ENCODE data around the gene CNNM3. TPM values are rescaled to one million over a fixed set of nuclear protein-coding genes. Genes with fewer than 3 reads are reported as not detected.

CNNM3 gene
- total RNA-seq, 1 experiment from 2014 or later: 34.0 TPM

DNA sequence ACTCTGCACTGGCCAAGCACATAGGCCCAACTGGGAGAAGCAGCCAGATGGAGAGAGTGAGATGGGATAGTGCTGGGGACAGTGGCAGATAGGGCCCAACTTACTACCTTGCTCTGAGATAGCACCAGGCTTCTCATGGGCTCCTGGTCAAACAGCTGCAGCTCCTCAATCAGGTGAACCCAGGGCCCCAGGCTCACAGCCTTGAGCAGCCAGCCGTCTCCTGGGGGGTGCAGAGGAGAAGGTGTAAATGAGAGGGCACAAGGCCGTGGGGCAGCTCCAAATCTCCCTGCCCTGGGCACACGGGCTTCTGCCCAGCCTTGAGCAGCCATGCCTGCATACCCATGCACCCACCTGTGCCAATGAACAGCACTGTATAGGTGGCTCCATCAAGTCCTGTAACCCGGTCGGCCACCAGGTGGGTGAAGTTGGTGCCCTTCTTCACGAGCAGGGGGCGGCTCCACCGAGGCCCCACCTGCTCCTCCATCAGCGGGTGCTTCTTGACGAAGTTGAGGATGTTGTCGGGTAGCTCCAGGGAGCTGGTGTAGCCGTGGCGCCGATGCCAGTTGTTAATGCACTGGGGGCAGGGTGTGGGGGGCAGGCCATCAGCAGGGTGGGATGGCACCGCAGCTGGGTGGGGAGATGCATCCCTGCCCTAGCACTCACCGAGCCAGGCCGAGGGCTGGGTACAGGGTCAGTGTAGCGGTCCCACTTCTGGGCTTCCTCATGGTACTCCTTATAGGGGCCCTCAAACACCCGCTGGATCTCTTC is 47.7 kb downstream of the CNNM3 start:
- Histone ChIP-seq H3K27ac (ENCODE audit: low read length) (no peak overlapping the region), H3K9me3 (ENCODE audit: control insufficient read depth, insufficient read depth, low read depth, low read length) (no peaks in the 10 kb centered on the region), H3K36me3 (ENCODE audit: control insufficient read depth, insufficient read depth, low read length) (peaks cover 11% of the 10 kb centered on the region; the same call in 1 of the 2 replicates), H3K4me3 (ENCODE audit: low read depth in 2 of 2, low read length in 2 of 2) (no peak overlapping the region), H3K4me1 (ENCODE audit: control insufficient read depth, insufficient read depth, low read length) (peaks cover 14% of the 10 kb centered on the region), H3K27me3 (ENCODE audit: control insufficient read depth, insufficient read depth, low read length) (no peaks in the 10 kb centered on the region)
- intact Hi-C loops (cut with micrococcal nuclease; ENCODE audit: unreplicated experiment) (no loop called here), in situ Hi-C loops (cut with HindIII; ENCODE audit: low pct_unique_long_range_greater_than_20kb, low sequenced_read_pairs) (no loop called here)
- no TSS peak for BruUV-seq (replicated peaks)
- ChIA-PET CTCF (no interaction called here), POLR2A (no interaction called here)
- TF ChIP-seq, protein P1, sequence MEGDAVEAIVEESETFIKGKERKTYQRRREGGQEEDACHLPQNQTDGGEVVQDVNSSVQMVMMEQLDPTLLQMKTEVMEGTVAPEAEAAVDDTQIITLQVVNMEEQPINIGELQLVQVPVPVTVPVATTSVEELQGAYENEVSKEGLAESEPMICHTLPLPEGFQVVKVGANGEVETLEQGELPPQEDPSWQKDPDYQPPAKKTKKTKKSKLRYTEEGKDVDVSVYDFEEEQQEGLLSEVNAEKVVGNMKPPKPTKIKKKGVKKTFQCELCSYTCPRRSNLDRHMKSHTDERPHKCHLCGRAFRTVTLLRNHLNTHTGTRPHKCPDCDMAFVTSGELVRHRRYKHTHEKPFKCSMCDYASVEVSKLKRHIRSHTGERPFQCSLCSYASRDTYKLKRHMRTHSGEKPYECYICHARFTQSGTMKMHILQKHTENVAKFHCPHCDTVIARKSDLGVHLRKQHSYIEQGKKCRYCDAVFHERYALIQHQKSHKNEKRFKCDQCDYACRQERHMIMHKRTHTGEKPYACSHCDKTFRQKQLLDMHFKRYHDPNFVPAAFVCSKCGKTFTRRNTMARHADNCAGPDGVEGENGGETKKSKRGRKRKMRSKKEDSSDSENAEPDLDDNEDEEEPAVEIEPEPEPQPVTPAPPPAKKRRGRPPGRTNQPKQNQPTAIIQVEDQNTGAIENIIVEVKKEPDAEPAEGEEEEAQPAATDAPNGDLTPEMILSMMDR (IDR thresholded peaks at IDR 0.05): no peak
- TF ChIP-seq SIN3A (IDR thresholded peaks at IDR 0.05; ENCODE audit: borderline replicate concordance, insufficient read depth, low read depth, low read length): no peak
- TF ChIP-seq, protein P2, sequence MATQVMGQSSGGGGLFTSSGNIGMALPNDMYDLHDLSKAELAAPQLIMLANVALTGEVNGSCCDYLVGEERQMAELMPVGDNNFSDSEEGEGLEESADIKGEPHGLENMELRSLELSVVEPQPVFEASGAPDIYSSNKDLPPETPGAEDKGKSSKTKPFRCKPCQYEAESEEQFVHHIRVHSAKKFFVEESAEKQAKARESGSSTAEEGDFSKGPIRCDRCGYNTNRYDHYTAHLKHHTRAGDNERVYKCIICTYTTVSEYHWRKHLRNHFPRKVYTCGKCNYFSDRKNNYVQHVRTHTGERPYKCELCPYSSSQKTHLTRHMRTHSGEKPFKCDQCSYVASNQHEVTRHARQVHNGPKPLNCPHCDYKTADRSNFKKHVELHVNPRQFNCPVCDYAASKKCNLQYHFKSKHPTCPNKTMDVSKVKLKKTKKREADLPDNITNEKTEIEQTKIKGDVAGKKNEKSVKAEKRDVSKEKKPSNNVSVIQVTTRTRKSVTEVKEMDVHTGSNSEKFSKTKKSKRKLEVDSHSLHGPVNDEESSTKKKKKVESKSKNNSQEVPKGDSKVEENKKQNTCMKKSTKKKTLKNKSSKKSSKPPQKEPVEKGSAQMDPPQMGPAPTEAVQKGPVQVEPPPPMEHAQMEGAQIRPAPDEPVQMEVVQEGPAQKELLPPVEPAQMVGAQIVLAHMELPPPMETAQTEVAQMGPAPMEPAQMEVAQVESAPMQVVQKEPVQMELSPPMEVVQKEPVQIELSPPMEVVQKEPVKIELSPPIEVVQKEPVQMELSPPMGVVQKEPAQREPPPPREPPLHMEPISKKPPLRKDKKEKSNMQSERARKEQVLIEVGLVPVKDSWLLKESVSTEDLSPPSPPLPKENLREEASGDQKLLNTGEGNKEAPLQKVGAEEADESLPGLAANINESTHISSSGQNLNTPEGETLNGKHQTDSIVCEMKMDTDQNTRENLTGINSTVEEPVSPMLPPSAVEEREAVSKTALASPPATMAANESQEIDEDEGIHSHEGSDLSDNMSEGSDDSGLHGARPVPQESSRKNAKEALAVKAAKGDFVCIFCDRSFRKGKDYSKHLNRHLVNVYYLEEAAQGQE (IDR thresholded peaks at IDR 0.05; ENCODE audit: insufficient read depth in 1 of 2, low read depth in 2 of 2, low read length in 1 of 2): no peak
- no peak for TF ChIP-seq POLR2AphosphoS5 (IDR thresholded peaks at IDR 0.05; ENCODE audit: low read depth, low read length)
- no peak for TF ChIP-seq TCF7L2 (IDR thresholded peaks at IDR 0.05; ENCODE audit: low read depth, low read length)
- ATAC-seq (no peak), DNase-seq (ENCODE audit: low read depth, low spot score) (no peak)

DNA sequence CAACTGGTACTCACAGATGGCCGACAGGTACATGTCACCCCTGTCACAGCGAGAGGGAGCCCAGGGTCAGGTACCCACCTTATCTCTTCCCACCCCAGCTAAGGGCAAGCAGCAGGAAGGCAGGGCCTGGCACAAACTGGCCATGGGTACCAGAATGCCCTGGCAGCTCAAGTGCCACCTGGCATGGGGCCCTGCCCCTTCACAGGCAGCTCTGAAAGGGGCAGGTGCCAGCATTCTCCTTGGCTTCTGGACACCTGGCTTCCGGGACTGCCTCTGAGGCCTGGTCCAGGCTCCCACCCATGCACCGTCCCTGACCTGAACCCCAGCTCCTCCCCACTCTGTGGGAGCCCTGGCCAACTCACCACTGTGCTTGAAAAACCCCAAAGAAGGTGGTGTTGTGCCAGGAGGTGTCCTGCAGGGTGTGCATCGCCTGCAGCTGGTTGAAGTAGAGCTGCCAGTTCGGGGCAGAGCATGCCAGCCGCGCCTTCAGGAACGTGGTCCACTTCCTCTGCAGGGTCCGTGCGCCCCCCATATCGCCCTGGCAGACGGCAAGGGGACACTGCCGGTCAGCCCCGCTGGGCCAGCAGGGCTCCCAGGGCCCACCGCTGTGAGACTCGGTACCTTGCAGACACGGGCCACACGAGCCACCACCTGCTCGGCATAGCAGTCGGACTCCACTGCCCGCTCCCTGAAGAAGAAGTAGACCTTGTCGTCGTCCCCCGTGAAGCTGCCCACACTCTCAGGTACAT is 48.4 kb downstream of the CNNM3 start:
- Histone ChIP-seq H3K27me3 (ENCODE audit: control insufficient read depth, insufficient read depth, low read length) (no peaks in the 10 kb centered on the region), H3K9me3 (ENCODE audit: control insufficient read depth, insufficient read depth, low read depth, low read length) (no peaks in the 10 kb centered on the region), H3K36me3 (ENCODE audit: control insufficient read depth, insufficient read depth, low read length) (peaks cover 11% of the 10 kb centered on the region; the same call in 1 of the 2 replicates), H3K4me1 (ENCODE audit: control insufficient read depth, insufficient read depth, low read length) (peaks cover 7% of the 10 kb centered on the region), H3K27ac (ENCODE audit: low read length) (no peak overlapping the region), H3K4me3 (ENCODE audit: low read depth in 2 of 2, low read length in 2 of 2) (no peak overlapping the region)
- in situ Hi-C loops (cut with HindIII; ENCODE audit: low pct_unique_long_range_greater_than_20kb, low sequenced_read_pairs) (no loop called here), intact Hi-C loops (cut with micrococcal nuclease; ENCODE audit: unreplicated experiment) (no loop called here)
- DNase-seq (ENCODE audit: low read depth, low spot score) (no peak), ATAC-seq (no peak)
- ChIA-PET POLR2A (no interaction called here), CTCF (interaction anchor here (0.7 kb wide), 1 partner anchor 19 kb away, joined by 3 read pairs; no protein-coding TSS in a partner anchor)
- no TSS peak for BruUV-seq (replicated peaks)
- TF ChIP-seq, protein P2 (IDR thresholded peaks at IDR 0.05; ENCODE audit: insufficient read depth in 1 of 2, low read depth in 2 of 2, low read length in 1 of 2): no peak
- TF ChIP-seq SIN3A (IDR thresholded peaks at IDR 0.05; ENCODE audit: borderline replicate concordance, insufficient read depth, low read depth, low read length): no peak
- TF ChIP-seq TCF7L2 (IDR thresholded peaks at IDR 0.05; ENCODE audit: low read depth, low read length): no peak
- no peak for TF ChIP-seq POLR2AphosphoS5 (IDR thresholded peaks at IDR 0.05; ENCODE audit: low read depth, low read length)
- TF ChIP-seq, protein P1 (IDR thresholded peaks at IDR 0.05): no peak
